ENCODE results near the gene CDC73. TPM values are rescaled to one million over a fixed set of nuclear protein-coding genes. Genes with fewer than 3 reads are reported as not detected.
A peak's percentile ranks its signal among the peaks of the same experiment; 100 is the strongest.

The CDC73 gene
- total RNA-seq, 1 experiment from 2014 or later: 85.8 TPM

DNA sequence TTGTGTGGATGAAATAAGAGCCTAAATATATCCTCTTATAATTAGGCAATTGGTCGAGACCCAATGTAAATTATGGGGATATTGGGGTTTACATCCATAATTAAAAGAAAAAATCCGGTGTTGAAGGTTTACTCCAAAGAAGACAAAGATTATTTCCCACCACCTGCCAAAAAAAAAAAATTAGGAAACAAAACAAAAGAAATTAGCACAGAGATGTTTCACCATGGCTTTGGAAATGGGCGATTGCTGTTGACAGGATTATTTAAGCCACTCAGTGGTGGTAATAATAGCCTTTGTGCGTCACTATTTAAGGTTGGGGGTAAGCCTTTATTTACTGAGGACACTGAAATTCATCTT, 16.0 kb upstream of the CDC73 start:
- peaks cover 25% of the 10 kb centered on the region for H3K4me1 Mint-ChIP-seq (ENCODE audit: insufficient read depth, unreplicated experiment)
- H3K9me3 Mint-ChIP-seq (ENCODE audit: unreplicated experiment): no peaks in the 10 kb centered on the region
- BruUV-seq (replicated peaks): TSS peak; percentile 90
- CTCF ChIA-PET: interaction anchor here (0.7 to 9.2 kb wide), 5 partner anchors 15 to 52 kb away, joined by 3 to 114 read pairs (median 3); partner anchors contain the start of genes CDC73 and UCHL5
- intact Hi-C loops (cut with micrococcal nuclease): loop anchor here (1.0 kb wide), 2 partner anchors 17 to 46 kb away; partner anchors contain the start of genes CDC73, RO60 and UCHL5
- TF ChIP-seq, protein P1, sequence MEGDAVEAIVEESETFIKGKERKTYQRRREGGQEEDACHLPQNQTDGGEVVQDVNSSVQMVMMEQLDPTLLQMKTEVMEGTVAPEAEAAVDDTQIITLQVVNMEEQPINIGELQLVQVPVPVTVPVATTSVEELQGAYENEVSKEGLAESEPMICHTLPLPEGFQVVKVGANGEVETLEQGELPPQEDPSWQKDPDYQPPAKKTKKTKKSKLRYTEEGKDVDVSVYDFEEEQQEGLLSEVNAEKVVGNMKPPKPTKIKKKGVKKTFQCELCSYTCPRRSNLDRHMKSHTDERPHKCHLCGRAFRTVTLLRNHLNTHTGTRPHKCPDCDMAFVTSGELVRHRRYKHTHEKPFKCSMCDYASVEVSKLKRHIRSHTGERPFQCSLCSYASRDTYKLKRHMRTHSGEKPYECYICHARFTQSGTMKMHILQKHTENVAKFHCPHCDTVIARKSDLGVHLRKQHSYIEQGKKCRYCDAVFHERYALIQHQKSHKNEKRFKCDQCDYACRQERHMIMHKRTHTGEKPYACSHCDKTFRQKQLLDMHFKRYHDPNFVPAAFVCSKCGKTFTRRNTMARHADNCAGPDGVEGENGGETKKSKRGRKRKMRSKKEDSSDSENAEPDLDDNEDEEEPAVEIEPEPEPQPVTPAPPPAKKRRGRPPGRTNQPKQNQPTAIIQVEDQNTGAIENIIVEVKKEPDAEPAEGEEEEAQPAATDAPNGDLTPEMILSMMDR (IDR thresholded peaks at IDR 0.05; ENCODE audit: unreplicated experiment): no peak
- POLR2A ChIA-PET: interaction anchor here (0.8 to 14.1 kb wide), 13 partner anchors 10 to 298 kb away, joined by 3 to 302 read pairs (median 24); partner anchors contain the start of genes CDC73, RO60 and UCHL5
- peak overlapping the region; percentile 91 for H3K4me3 Mint-ChIP-seq (ENCODE audit: unreplicated experiment)
- peaks cover 10% of the 10 kb centered on the region for H3K36me3 Mint-ChIP-seq (ENCODE audit: insufficient read depth, unreplicated experiment)
- H3K27me3 Mint-ChIP-seq (ENCODE audit: insufficient read depth, unreplicated experiment): no peaks in the 10 kb centered on the region
- peak overlapping the region; percentile 89 for H3K27ac Mint-ChIP-seq (ENCODE audit: low read depth, unreplicated experiment)
- no peak for DNase-seq (ENCODE audit: unreplicated experiment)

DNA sequence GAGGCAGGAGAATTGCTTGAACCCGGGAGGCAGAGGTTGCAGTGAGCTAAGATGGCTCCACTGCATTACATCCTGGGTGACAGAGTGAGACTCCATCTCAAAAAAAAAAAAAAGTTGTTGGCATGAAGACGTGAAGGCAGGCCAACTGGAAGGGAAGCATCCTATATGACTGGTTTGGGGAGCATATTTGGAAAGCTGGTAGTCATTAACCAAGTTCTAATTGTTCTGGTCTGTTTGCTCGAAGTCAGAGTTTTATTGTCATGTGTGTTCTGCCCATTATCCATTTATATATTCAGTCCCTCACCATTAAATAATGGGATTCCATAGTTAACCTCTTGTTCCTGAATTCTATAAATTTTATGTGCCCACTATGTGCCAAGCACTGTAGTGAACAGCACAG, 13.4 kb upstream of the CDC73 start:
- CTCF ChIA-PET: interaction anchor here (0.7 to 9.2 kb wide), 3 partner anchors 13 to 1658 kb away, joined by 3 to 114 read pairs (median 3); partner anchors contain the start of gene CDC73
- no peak overlapping the region for H3K4me3 Mint-ChIP-seq (ENCODE audit: unreplicated experiment)
- no peaks in the 10 kb centered on the region for H3K9me3 Mint-ChIP-seq (ENCODE audit: unreplicated experiment)
- TF ChIP-seq, protein P1 (IDR thresholded peaks at IDR 0.05; ENCODE audit: unreplicated experiment): no peak
- H3K27me3 Mint-ChIP-seq (ENCODE audit: insufficient read depth, unreplicated experiment): no peaks in the 10 kb centered on the region
- H3K36me3 Mint-ChIP-seq (ENCODE audit: insufficient read depth, unreplicated experiment): no peaks in the 10 kb centered on the region
- intact Hi-C loops (cut with micrococcal nuclease): no loop called here
- no peak overlapping the region for H3K27ac Mint-ChIP-seq (ENCODE audit: low read depth, unreplicated experiment)
- BruUV-seq (replicated peaks): no TSS peak
- peaks cover 26% of the 10 kb centered on the region for H3K4me1 Mint-ChIP-seq (ENCODE audit: insufficient read depth, unreplicated experiment)
- no peak for DNase-seq (ENCODE audit: unreplicated experiment)
- POLR2A ChIA-PET: interaction anchor here (0.6 to 14.1 kb wide), 2 partner anchors 12 to 38 kb away, joined by 3 to 302 read pairs; partner anchors contain the start of gene CDC73

DNA sequence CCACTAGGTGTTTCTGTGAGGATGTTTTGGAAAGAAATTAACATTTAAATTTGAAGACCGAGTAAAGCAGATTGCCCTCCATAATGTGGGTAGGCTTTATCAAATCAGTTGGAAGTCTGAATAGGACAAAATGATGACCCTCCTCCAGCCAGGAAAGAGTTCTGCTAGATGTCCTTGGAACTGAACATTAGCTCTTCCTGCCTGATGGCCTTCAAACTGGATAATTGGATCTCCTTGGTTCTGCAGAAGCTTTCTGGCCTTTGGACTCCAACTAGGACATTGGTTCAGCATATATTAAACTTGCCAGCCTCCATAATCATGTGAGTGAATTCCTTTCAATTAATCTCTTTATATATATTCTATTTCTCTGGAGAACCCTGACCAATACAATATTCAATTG, 12.2 kb upstream of the CDC73 start:
- Mint-ChIP-seq H3K9me3 (ENCODE audit: unreplicated experiment) (no peaks in the 10 kb centered on the region), H3K4me1 (ENCODE audit: insufficient read depth, unreplicated experiment) (peaks cover 21% of the 10 kb centered on the region), H3K4me3 (ENCODE audit: unreplicated experiment) (no peak overlapping the region), H3K27me3 (ENCODE audit: insufficient read depth, unreplicated experiment) (no peaks in the 10 kb centered on the region), H3K27ac (ENCODE audit: low read depth, unreplicated experiment) (no peak overlapping the region), H3K36me3 (ENCODE audit: insufficient read depth, unreplicated experiment) (no peaks in the 10 kb centered on the region)
- TF ChIP-seq, protein P1 (IDR thresholded peaks at IDR 0.05; ENCODE audit: unreplicated experiment): no peak
- ChIA-PET CTCF (interaction anchor here (0.7 to 9.2 kb wide), 2 partner anchors 12 to 1606 kb away, joined by 3 to 114 read pairs; partner anchors contain the start of gene CDC73), POLR2A (interaction anchor here (0.8 to 14.1 kb wide), 3 partner anchors 11 to 299 kb away, joined by 3 to 302 read pairs (median 15); partner anchors contain the start of genes CDC73, RO60 and UCHL5)
- no peak for DNase-seq (ENCODE audit: unreplicated experiment)
- BruUV-seq (replicated peaks): no TSS peak
- intact Hi-C loops (cut with micrococcal nuclease): no loop called here

DNA sequence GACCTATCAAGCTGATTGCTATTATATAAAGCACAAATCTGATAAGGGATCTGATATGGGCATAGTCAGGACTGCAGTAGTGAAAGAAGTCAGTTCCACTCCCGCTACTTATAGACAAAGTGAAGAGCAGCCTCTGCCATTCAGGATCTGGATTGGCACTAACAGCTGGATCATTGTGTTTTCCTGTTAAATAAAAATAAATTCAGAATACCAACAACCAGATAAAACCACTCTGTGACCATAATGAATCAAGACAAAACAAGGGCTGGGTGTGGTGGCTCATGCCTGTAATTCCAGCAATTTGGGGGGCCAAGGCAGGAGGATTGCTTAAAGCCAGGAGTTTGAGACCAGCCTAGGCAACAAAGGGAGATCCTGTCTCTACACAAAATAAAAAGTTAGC, 11.6 kb upstream of the CDC73 start:
- no peak overlapping the region for H3K27ac Mint-ChIP-seq (ENCODE audit: low read depth, unreplicated experiment)

More for the DNA sequence above, 11.6 kb upstream of the CDC73 start:
- Mint-ChIP-seq H3K9me3 (ENCODE audit: unreplicated experiment) (no peaks in the 10 kb centered on the region), H3K4me3 (ENCODE audit: unreplicated experiment) (no peak overlapping the region), H3K27me3 (ENCODE audit: insufficient read depth, unreplicated experiment) (no peaks in the 10 kb centered on the region), H3K36me3 (ENCODE audit: insufficient read depth, unreplicated experiment) (no peaks in the 10 kb centered on the region), H3K4me1 (ENCODE audit: insufficient read depth, unreplicated experiment) (peaks cover 23% of the 10 kb centered on the region)
- TF ChIP-seq, protein P1 (IDR thresholded peaks at IDR 0.05; ENCODE audit: unreplicated experiment): no peak
- intact Hi-C loops (cut with micrococcal nuclease): no loop called here
- POLR2A ChIA-PET: interaction anchor here (4.0 to 14.1 kb wide), 2 partner anchors 10 to 52 kb away, joined by 15 to 302 read pairs; partner anchors contain the start of genes CDC73, RO60 and UCHL5
- BruUV-seq (replicated peaks): no TSS peak
- DNase-seq (ENCODE audit: unreplicated experiment): no peak
- CTCF ChIA-PET: interaction anchor here (0.7 to 9.2 kb wide), 2 partner anchors 11 to 1606 kb away, joined by 3 to 114 read pairs; partner anchors contain the start of gene CDC73
